Measurements from ENCODE around the gene EXOC6B.
"Not testable (repeated sequence)": the region's sequence is repeated elsewhere in the genome, so short reads cannot be mapped to it uniquely, and the experiment has no call there.

The EXOC6B gene

DNA sequence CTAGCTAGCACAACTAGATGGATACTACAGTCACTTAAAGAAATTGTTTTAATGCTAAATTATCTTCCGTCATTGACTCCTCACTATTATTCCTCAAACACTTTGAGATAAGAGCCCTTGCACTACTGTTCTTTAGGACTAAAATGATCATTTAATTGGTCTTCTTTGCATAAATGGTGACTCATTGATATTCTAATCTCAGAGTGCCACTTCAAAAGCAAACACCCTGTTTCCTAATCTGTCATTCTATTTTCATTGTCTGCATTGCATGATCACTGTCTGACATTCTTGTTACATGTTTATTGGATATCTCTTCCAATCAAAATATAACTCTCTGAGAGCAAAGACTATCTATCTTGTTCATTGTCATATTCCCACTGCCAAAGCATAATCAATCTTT, 313.9 kb downstream of the EXOC6B start:
- no peak for TF ChIP-seq ZFX (IDR thresholded peaks at IDR 0.05; ENCODE audit: borderline replicate concordance)
- TF ChIP-seq, protein P1, sequence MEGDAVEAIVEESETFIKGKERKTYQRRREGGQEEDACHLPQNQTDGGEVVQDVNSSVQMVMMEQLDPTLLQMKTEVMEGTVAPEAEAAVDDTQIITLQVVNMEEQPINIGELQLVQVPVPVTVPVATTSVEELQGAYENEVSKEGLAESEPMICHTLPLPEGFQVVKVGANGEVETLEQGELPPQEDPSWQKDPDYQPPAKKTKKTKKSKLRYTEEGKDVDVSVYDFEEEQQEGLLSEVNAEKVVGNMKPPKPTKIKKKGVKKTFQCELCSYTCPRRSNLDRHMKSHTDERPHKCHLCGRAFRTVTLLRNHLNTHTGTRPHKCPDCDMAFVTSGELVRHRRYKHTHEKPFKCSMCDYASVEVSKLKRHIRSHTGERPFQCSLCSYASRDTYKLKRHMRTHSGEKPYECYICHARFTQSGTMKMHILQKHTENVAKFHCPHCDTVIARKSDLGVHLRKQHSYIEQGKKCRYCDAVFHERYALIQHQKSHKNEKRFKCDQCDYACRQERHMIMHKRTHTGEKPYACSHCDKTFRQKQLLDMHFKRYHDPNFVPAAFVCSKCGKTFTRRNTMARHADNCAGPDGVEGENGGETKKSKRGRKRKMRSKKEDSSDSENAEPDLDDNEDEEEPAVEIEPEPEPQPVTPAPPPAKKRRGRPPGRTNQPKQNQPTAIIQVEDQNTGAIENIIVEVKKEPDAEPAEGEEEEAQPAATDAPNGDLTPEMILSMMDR (IDR thresholded peaks at IDR 0.05): no peak
- no peak overlapping the region for H3K27ac ChIP-seq

DNA sequence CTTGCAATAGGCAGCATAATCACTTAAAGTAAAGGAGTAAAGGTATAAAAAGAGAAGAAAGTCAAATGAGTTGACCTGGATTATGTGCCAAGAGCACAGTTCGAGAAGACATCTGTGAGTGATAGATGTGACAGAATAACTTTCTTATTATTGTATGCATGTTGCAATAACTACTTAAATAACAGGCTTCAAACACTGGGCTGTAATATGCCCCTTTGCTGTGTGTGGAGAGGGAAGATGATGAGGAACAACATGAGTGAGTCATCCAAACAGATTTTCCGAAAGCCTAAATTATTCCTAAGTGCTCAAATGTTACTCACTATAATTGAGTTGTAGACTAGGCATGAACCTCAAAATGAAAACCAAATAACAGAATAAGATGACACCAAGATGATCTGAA, 328.1 kb downstream of the EXOC6B start:
- H3K27ac ChIP-seq: no peak overlapping the region
- TF ChIP-seq, protein P1 (IDR thresholded peaks at IDR 0.05): no peak
- TF ChIP-seq ZFX (IDR thresholded peaks at IDR 0.05; ENCODE audit: borderline replicate concordance): no peak

DNA sequence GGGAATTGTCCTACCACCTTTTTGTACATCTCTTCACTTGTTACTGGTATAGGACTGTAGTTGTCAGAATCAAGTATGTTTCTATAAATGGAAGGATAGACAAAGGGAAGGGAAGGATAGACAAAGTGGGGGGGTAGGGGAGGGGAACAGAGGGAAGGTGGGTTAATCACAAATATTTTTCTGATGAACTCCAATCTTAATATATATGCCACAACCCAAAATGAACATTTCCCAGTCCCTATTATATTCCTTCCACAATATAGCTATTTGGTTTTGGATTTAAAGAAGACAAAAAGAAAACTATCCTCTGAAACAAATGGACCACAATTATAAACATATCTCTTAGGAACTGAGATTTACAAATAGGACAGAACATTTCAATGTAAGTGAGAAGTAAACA, 329.4 kb downstream of the EXOC6B start:
- H3K27ac ChIP-seq: no peak overlapping the region
- TF ChIP-seq, protein P1 (IDR thresholded peaks at IDR 0.05): no peak
- no peak for TF ChIP-seq ZFX (IDR thresholded peaks at IDR 0.05; ENCODE audit: borderline replicate concordance)

DNA sequence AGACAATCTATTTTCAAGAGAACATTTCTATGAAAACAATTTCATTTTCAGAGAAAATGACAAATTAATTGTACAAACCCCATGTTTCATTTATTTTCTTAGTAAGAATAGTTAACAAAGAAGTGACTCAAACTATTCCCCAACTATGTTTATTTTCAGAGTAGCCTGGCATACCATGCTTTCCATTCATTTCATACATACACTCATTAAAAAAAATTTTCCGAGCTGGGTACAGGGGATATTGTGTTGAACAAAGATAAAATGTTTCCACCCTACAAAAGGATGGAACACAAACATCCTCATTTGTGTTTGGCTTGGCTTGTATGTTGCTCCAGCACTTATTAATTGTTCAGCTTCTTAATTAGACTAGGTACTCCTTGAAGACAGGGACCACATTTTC, 331.4 kb downstream of the EXOC6B start:
- no peak overlapping the region for H3K27ac ChIP-seq
- TF ChIP-seq, protein P1 (IDR thresholded peaks at IDR 0.05): no peak
- no peak for TF ChIP-seq ZFX (IDR thresholded peaks at IDR 0.05; ENCODE audit: borderline replicate concordance)

DNA sequence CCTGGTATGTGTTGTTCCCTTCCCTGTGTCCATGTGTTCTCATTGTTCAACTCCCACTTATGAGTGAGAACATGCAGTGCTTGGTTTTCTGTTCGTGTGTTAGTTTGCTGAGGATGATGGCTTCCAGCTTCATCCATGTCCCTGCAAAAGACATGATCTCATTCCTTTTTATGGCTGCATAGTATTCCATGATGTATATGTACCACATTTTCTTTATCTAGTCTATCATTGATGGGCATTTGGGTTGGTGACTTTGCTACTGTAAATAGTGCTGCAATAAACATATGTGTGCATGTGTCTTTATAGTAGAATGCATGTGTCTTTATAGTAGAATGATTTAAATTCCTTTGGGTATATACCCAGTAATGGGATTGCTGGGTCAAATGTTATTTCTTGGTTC, 341.2 kb downstream of the EXOC6B start:
- not testable (repeated sequence) for H3K27ac ChIP-seq

DNA sequence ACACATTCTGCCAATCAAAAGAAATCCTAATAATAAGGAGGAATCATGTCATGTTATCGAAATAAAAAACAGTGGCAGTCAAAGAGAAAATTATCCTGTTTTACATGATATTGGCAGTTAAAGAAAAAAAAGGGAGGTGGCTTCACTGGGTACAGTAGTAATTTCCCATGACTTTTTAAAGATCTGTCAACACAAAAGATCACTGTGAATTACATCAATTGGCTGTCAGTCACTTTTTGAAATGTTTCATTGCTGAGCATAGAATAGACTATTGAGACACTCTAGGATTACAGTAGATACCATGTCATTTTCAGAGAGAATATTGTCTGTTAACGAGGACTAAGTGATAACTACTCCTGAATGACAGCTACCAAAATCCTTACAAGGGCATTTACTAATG, 342.5 kb downstream of the EXOC6B start:
- TF ChIP-seq, protein P1 (IDR thresholded peaks at IDR 0.05): no peak
- TF ChIP-seq ZFX (IDR thresholded peaks at IDR 0.05; ENCODE audit: borderline replicate concordance): no peak
- no peak overlapping the region for H3K27ac ChIP-seq

DNA sequence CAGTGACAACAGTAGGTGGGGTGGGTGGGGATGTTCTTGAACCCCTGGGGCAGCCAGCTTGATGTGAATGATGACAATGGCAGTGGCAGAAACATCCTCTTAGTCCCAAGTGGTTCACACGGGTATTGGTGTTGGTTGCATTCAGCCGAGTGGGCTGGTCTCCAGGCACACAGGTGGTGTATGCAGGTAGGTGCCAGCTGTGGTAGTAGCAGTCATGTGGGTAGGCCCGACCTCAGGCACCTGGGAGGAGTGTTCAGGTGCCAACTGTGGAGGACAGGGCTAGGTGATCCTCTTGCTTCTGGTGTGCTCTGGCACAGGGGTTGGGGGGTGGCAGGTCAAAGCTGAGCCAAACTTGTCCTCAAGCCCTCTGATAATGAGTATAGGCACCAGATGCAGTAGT, 350.6 kb downstream of the EXOC6B start:
- H3K27ac ChIP-seq: no peak overlapping the region
- TF ChIP-seq ZFX (IDR thresholded peaks at IDR 0.05; ENCODE audit: borderline replicate concordance): no peak
- TF ChIP-seq, protein P1 (IDR thresholded peaks at IDR 0.05): no peak

DNA sequence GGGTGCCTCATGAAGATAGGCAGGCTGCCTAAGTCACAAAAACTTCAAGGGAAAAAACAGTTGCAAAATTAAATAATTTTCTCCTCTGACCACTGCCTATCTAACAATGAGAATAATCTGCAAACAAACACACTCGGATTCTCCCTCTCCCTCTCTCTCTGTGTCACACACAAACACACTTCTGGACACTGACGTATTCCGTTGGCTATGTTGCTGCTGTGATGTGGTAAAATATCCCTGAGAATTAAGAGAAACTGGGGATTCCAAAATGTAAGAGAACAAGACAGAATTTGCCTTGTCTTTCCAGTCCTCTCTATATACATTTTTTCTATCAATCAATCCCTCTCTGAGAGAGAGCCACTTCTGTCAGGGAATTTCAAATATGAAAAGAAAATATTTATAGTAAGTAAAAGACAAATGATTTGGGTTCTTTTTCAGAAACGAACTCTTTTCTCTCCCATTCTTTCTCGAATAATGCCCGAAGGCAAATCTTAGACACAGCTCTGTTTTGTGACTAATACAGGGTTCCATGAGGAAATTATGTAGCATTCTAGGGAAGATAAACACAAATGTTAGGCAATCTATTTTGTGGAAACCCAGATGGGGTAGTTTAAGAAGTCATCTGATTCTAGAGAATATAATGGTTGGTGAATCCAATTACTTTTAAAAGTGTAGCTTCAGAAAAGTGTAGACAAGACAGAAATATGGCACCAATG, 367.9 kb downstream of the EXOC6B start:
- no peak for TF ChIP-seq ZFX (IDR thresholded peaks at IDR 0.05; ENCODE audit: borderline replicate concordance)
- TF ChIP-seq, protein P1 (IDR thresholded peaks at IDR 0.05): no peak
- no peak overlapping the region for H3K27ac ChIP-seq
